Measurements from ENCODE around the gene SLC6A4.

Gene SLC6A4

GRCh38 chr17:30224419-30224960 is 11.0 kb downstream of the SLC6A4 start:
- no peak overlapping the region for H3K27ac ChIP-seq (replicated peaks)
- TF ChIP-seq SPI1 (IDR thresholded peaks at IDR 0.05; ENCODE audit: borderline replicate concordance, low read depth) = no peak
- no peak for TF ChIP-seq REST (IDR thresholded peaks at IDR 0.05; ENCODE audit: insufficient replicate concordance, low read depth)
- no peak for TF ChIP-seq GABPA (IDR thresholded peaks at IDR 0.05; ENCODE audit: low read depth)
- TF ChIP-seq CTCF (IDR thresholded peaks at IDR 0.05; ENCODE audit: insufficient read depth, low read length) = no peak
- no peak for TF ChIP-seq POLR2AphosphoS5 (IDR thresholded peaks at IDR 0.05; ENCODE audit: low read depth)
- H3K4me3 ChIP-seq (replicated peaks; ENCODE audit: insufficient read depth, low read length) = no peak overlapping the region
- DNase-seq (ENCODE audit: low read depth in 1 of 2, low spot score in 1 of 2) = no peak
- no peaks in the 10 kb centered on the region for H3K27me3 ChIP-seq (ENCODE audit: insufficient read depth, poor library complexity, severe bottlenecking)

- H3K27me3 ChIP-seq (ENCODE audit: insufficient read depth, poor library complexity, severe bottlenecking) = no peaks in the 10 kb centered on the region
- no peak overlapping the region for H3K27ac ChIP-seq (replicated peaks)
- H3K4me3 ChIP-seq (replicated peaks; ENCODE audit: insufficient read depth, low read length) = no peak overlapping the region
- TF ChIP-seq SPI1 (IDR thresholded peaks at IDR 0.05; ENCODE audit: borderline replicate concordance, low read depth) = no peak
- TF ChIP-seq REST (IDR thresholded peaks at IDR 0.05; ENCODE audit: insufficient replicate concordance, low read depth) = no peak
- no peak for TF ChIP-seq CTCF (IDR thresholded peaks at IDR 0.05; ENCODE audit: insufficient read depth, low read length)
- TF ChIP-seq POLR2AphosphoS5 (IDR thresholded peaks at IDR 0.05; ENCODE audit: low read depth) = no peak
- TF ChIP-seq GABPA (IDR thresholded peaks at IDR 0.05; ENCODE audit: low read depth) = no peak
- DNase-seq (ENCODE audit: low read depth in 1 of 2, low spot score in 1 of 2) = no peak
Observed at GRCh38 chr17:30222721-30223175, 12.7 kb downstream of the SLC6A4 start.

DNA sequence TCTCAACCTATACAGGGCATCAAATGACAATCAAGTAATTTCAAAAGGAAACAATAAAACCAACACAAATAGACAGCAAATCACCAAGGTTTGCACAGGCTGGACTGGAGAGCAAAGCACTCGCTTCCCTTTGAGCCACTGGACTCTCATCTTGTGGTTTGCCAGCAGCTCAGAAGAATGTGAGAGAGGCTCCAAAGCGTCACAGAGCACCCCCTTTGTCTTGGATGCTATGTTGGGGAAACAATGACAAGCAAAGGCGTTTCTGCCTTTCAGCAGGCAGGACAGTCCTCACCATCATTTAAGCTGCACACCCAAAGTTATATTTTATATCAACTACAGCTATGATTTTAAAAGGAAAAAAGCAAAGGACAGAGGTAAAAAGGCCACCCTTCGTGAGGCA is 13.2 kb downstream of the SLC6A4 start:
- TF ChIP-seq SPI1 (IDR thresholded peaks at IDR 0.05; ENCODE audit: borderline replicate concordance, low read depth) (no peak), REST (IDR thresholded peaks at IDR 0.05; ENCODE audit: insufficient replicate concordance, low read depth) (no peak), GABPA (IDR thresholded peaks at IDR 0.05; ENCODE audit: low read depth) (no peak), CTCF (IDR thresholded peaks at IDR 0.05; ENCODE audit: insufficient read depth, low read length) (no peak), POLR2AphosphoS5 (IDR thresholded peaks at IDR 0.05; ENCODE audit: low read depth) (no peak)
- no peak for DNase-seq (ENCODE audit: low read depth in 1 of 2, low spot score in 1 of 2)
- H3K4me3 ChIP-seq (replicated peaks; ENCODE audit: insufficient read depth, low read length) = no peak overlapping the region
- H3K27ac ChIP-seq (replicated peaks) = no peak overlapping the region
- no peaks in the 10 kb centered on the region for H3K27me3 ChIP-seq (ENCODE audit: insufficient read depth, poor library complexity, severe bottlenecking)
